HG02798 (cell line): ENCODE data around the gene ZNF48.

Experiments used
- ATAC-seq: cut with Tn5 transposase; IDR thresholded peaks from one replicate; pipeline ENCODE4 v1.9.1; 2021; ENCODE audit warnings: mild to moderate bottlenecking; ENCODE audit not compliant: unreplicated experiment, poor library complexity

ZNF48 gene

GRCh38 chr16:30430428-30430970, 35.3 kb downstream of the ZNF48 start:
- no peak for ATAC-seq

- no peak for ATAC-seq
These were observed 39.6 kb downstream of the ZNF48 start for GRCh38 chr16:30434852-30435251.

GRCh38 chr16:30437511-30438046, 42.4 kb downstream of the ZNF48 start:
- no peak for ATAC-seq

- no peak for ATAC-seq
These were observed 43.6 kb downstream of the ZNF48 start for GRCh38 chr16:30438835-30439234.

- no peak for ATAC-seq
These were observed 44.6 kb downstream of the ZNF48 start for GRCh38 chr16:30439720-30440348.

GRCh38 chr16:30443631-30444030, 48.4 kb downstream of the ZNF48 start:
- ATAC-seq = no peak

GRCh38 chr16:30444231-30445148, 49.3 kb downstream of the ZNF48 start:
- no peak for ATAC-seq

- no peak for ATAC-seq
These were observed 49.9 kb downstream of the ZNF48 start for GRCh38 chr16:30445149-30445407.

GRCh38 chr16:30445408-30446202, 50.4 kb downstream of the ZNF48 start, which contains the start of gene SEPHS2:
Gene SEPHS2, minus strand, starts transcription at chr16:30445874. Its CDS starts 147 bp downstream, at chr16:30445727.
- ATAC-seq = peak; percentile 93

- ATAC-seq = no peak
These were observed 51.0 kb downstream of the ZNF48 start for GRCh38 chr16:30446203-30446595.

GRCh38 chr16:30447512-30448226, 52.4 kb downstream of the ZNF48 start:
- ATAC-seq = no peak

- ATAC-seq = no peak
These were observed 53.9 kb downstream of the ZNF48 start for GRCh38 chr16:30449116-30449435.
